Raji (cell line): ENCODE measurements around the gene GIT2.

Experiments
- POLR2A ChIP-seq: IDR thresholded peaks from 2 replicates; pipeline ENCODE4 v1.6.1; 2011; ENCODE audit warnings: low read depth, low read length, control low read depth; ENCODE audit not compliant: insufficient read depth

The GIT2 gene

GRCh38 chr12:109883461-109883860 lies 112.7 kb downstream of the GIT2 start:
- TF ChIP-seq POLR2A, result no peak

GRCh38 chr12:109881752-109882151 lies 114.4 kb downstream of the GIT2 start:
- no peak for TF ChIP-seq POLR2A

- TF ChIP-seq POLR2A, result no peak
Measured at GRCh38 chr12:109880938-109881337, 115.2 kb downstream of the GIT2 start.

GRCh38 chr12:109880043-109880931 lies 115.9 kb downstream of the GIT2 start, which contains the start of gene GLTP:
Gene GLTP (minus strand): TSS chr12:109880541. CDS start chr12:109880374, 167 bp downstream.
- peak; percentile 53 for TF ChIP-seq POLR2A
